Keratinocyte (primary cell): Measurements from ENCODE around the gene MARS1.

Experiments
- CTCF ChIP-seq, 3 experiments: IDR thresholded peaks in 1 of 3; conservative IDR thresholded peaks in 1 of 3; optimal IDR thresholded peaks in 1 of 3; 2 replicates in 2 of 3; 3 replicates in 1 of 3; pipeline versions ENCODE3 to v1.5.1; 2011; ENCODE audit warnings: low read length in 3 of 3, mild to moderate bottlenecking in 3 of 3, moderate library complexity in 2 of 3, control low read depth in 1 of 3, inconsistent platforms in 1 of 3; ENCODE audit not compliant: insufficient read depth in 2 of 3; ENCODE audit errors: extremely low read depth in 1 of 3
- EZH2 ChIP-seq: IDR thresholded peaks from one replicate; pipeline ENCODE4 v1.6.1; 2012; ENCODE audit warnings: inconsistent platforms, mild to moderate bottlenecking, low read length, moderate library complexity

GRCh38 chr12:57455374-57456144 lies 32.3 kb upstream of the MARS1 start:
- no peak for TF ChIP-seq EZH2
- no peak for TF ChIP-seq CTCF (optimal IDR thresholded peaks at IDR 0.05 in 1 of 3, IDR thresholded peaks at IDR 0.05 in 1 of 3, conservative IDR thresholded peaks at IDR 0.05 in 1 of 3; ENCODE audit: extremely low read depth in 1 of 3, insufficient read depth in 2 of 3, low read length in 3 of 3)
